Activated naive CD8-positive, alpha-beta T cell (primary cell): ENCODE results near the gene ACER1.
"Not testable (repeated sequence)": the region's sequence is repeated elsewhere in the genome, so short reads cannot be mapped to it uniquely, and the experiment has no call there.

Source experiments
- H3K27ac Mint-ChIP-seq: one replicate; pipeline ENCODE4 v1.8.0; 2021; ENCODE audit warnings: mixed read lengths
- H3K27me3 Mint-ChIP-seq: one replicate; pipeline ENCODE4 v1.8.0; 2021; ENCODE audit warnings: mixed read lengths
- H3K36me3 Mint-ChIP-seq: one replicate; pipeline ENCODE4 v1.8.0; 2021; ENCODE audit warnings: mixed read lengths
- H3K4me1 Mint-ChIP-seq: one replicate; pipeline ENCODE4 v1.8.0; 2021; ENCODE audit warnings: low read depth, mixed read lengths
- H3K4me3 Mint-ChIP-seq: one replicate; pipeline ENCODE4 v1.8.0; 2021; ENCODE audit warnings: mild to moderate bottlenecking, mixed read lengths
- H3K9me3 Mint-ChIP-seq: one replicate; pipeline ENCODE4 v1.8.0; 2021; ENCODE audit warnings: low read depth, mixed read lengths

ACER1 gene

GRCh38 chr19:6364353-6364752 is 30.9 kb upstream of the ACER1 start:
- no peaks in the 10 kb centered on the region for H3K27me3 Mint-ChIP-seq
- peaks cover 17% of the 10 kb centered on the region for H3K4me1 Mint-ChIP-seq
- no peaks in the 10 kb centered on the region for H3K36me3 Mint-ChIP-seq
- H3K27ac Mint-ChIP-seq, result no peak overlapping the region
- peak overlapping the region; percentile 32 for H3K4me3 Mint-ChIP-seq
- no peaks in the 10 kb centered on the region for H3K9me3 Mint-ChIP-seq

DNA sequence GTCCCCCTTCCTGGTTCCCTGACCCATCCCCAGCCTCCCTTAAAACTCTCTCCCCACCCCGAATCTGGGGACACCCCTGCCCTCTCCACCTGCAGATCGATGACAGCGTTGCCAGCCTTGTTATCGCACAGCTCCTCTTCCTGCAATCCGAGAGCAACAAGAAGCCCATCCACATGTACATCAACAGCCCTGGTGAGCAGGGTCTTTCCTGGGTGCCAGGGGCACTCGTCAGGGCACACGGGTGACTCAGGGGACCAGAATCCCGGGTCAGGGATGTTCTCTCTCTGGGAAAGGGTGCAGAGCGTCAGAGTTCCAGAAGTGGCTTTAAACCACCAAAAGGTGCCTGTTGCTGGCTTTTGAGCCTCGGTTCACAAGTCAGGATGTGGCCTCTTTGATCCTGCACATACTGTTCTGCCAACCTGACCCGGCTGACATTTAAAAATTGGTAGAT is 29.0 kb upstream of the ACER1 start:
- Mint-ChIP-seq H3K27ac (peak overlapping the region; percentile 97), H3K27me3 (no peaks in the 10 kb centered on the region), H3K9me3 (no peaks in the 10 kb centered on the region), H3K4me3 (peak overlapping the region; percentile 98), H3K36me3 (no peaks in the 10 kb centered on the region), H3K4me1 (peaks cover 17% of the 10 kb centered on the region)

DNA sequence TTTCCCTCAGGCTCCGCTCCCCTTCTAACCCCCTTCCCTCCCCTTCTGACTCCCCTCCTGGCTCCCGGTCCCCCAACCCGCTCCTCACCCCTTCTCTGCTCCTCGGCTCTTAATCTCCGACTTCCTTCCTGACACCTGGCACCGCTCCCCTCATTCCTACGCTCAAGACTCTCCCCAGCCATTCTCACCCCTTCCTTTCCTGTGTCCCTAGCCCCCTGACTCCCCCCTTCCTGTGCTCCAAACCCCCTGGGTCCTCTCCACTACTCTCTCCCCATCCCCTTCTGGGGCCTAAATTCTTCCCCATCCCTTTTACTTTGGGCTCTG is 28.6 kb upstream of the ACER1 start:
- H3K9me3 Mint-ChIP-seq, result no peaks in the 10 kb centered on the region
- peak overlapping the region; percentile 97 for H3K27ac Mint-ChIP-seq

GRCh38 chr19:6360857-6361216 is 27.4 kb upstream of the ACER1 start:
- Mint-ChIP-seq H3K4me1 (peaks cover 14% of the 10 kb centered on the region), H3K4me3 (peak overlapping the region; percentile 98), H3K27ac (peak overlapping the region; percentile 97)
- not testable (repeated sequence) for H3K36me3 Mint-ChIP-seq, H3K9me3 Mint-ChIP-seq, H3K27me3 Mint-ChIP-seq

More for the DNA sequence above, 28.6 kb upstream of the ACER1 start:
- Mint-ChIP-seq H3K27me3 (no peaks in the 10 kb centered on the region), H3K36me3 (no peaks in the 10 kb centered on the region), H3K4me1 (peaks cover 17% of the 10 kb centered on the region), H3K4me3 (peak overlapping the region; percentile 98)

DNA sequence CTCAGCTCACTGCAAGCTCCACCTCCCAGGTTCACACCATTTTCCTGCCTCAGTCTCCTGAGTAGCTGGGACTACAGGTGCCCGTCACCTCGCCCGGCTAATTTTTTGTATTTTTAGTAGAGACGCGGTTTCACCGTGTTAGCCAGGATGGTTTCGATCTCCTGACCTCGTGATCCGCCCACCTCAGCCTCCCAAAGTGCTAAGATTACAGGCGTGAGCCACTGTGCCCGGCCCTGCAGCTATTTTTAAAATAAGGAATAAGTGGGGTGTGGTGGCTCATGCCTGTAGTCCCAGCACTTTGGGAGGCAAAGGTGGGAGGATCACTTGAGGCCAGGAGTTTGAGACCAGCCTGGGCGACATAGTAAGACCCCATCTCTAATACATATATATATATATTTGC is 27.0 kb upstream of the ACER1 start:
- Mint-ChIP-seq H3K4me1 (peaks cover 14% of the 10 kb centered on the region), H3K4me3 (peak overlapping the region; percentile 49)
- not testable (repeated sequence) for H3K27ac Mint-ChIP-seq, H3K9me3 Mint-ChIP-seq, H3K36me3 Mint-ChIP-seq, H3K27me3 Mint-ChIP-seq

DNA sequence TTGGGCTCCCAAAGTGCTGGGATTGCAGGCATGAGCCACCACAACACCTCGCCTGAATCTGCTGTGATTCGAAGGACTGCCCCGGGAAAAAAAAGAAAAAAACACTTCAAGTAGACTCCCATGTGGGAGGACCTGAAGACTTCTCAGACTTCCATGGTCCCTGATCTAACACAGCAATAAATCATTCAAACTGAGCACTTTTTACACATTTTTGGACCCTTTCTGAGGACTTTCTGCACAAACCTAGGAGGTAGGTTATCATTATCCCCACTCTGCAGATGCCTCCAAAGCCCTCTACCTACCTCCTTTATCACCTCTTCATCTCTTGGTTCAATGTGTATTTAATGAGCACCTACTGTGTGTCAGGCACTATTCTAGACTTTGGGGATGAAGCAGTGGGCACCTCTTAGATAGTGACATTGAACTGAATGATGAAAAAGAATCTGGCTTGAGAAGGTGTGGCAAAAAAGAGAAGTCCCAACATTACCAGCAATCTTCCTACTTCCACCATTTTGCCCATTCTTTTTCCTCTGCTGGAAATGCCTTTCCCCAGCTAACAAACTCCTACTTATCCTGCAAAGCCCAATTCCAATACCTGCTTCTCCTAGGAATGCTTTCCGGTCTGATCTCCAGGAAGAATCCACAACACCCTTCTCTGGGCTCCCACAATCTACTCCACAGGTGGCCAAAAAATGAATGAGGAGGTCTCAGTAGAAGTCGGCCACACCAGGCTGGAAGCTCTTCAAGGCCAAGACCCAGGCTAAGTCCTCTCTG is 26.3 kb upstream of the ACER1 start:
- Mint-ChIP-seq H3K36me3 (no peaks in the 10 kb centered on the region), H3K9me3 (no peaks in the 10 kb centered on the region), H3K4me1 (peaks cover 14% of the 10 kb centered on the region), H3K4me3 (peak overlapping the region; percentile 35), H3K27me3 (no peaks in the 10 kb centered on the region), H3K27ac (no peak overlapping the region)

- peaks cover 8% of the 10 kb centered on the region for H3K4me1 Mint-ChIP-seq
- no peaks in the 10 kb centered on the region for H3K9me3 Mint-ChIP-seq
- no peaks in the 10 kb centered on the region for H3K27me3 Mint-ChIP-seq
- no peak overlapping the region for H3K27ac Mint-ChIP-seq
- no peaks in the 10 kb centered on the region for H3K36me3 Mint-ChIP-seq
- H3K4me3 Mint-ChIP-seq, result no peak overlapping the region
Observed at GRCh38 chr19:6358003-6358402, 24.6 kb upstream of the ACER1 start.

- Mint-ChIP-seq H3K9me3 (no peaks in the 10 kb centered on the region), H3K36me3 (peaks cover 4% of the 10 kb centered on the region), H3K27me3 (no peaks in the 10 kb centered on the region), H3K27ac (no peak overlapping the region), H3K4me3 (no peak overlapping the region), H3K4me1 (peaks cover 4% of the 10 kb centered on the region)
Observed at GRCh38 chr19:6357174-6357573, 23.8 kb upstream of the ACER1 start.

DNA sequence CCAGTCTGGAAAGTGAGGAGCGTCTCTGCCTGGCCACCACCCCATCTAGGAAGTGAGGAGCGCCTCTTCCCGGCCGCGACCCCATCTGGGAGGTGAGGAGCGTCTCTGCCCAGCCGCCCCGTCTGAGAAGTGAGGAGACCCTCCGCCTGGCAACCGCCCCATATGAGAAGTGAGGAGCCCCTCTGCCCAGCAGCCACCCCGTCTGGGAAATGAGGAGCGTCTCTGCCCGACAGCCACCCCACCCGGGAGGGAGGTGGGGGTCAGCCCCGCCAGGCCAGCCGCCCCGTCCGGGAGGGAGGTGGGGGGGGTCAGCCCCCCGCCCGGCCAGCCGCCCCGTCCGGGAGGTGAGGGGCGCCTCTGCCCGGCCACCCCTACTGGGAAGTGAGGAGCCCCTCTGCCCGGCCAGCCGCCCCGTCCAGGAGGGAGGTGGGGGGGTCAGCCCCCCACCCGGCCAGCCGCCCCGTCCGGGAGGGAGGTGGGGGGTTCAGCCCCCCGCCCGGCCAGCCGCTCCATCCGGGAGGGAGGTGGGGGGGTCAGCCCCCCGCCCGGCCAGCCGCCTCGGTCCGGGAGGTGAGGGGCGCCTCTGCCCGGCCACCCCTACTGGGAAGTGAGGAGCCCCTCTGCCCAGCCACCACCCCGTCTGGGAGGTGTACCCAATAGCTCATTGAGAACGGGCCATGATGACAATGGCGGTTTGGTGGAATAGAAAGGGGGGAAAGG is 22.1 kb upstream of the ACER1 start:
- not testable (repeated sequence) for H3K4me1 Mint-ChIP-seq, H3K4me3 Mint-ChIP-seq, H3K36me3 Mint-ChIP-seq, H3K27ac Mint-ChIP-seq, H3K27me3 Mint-ChIP-seq, H3K9me3 Mint-ChIP-seq

GRCh38 chr19:6354098-6354674 is 20.8 kb upstream of the ACER1 start:
- Mint-ChIP-seq H3K9me3 (no peaks in the 10 kb centered on the region), H3K4me3 (no peak overlapping the region), H3K36me3 (peaks cover 7% of the 10 kb centered on the region), H3K27ac (no peak overlapping the region), H3K4me1 (no peaks in the 10 kb centered on the region), H3K27me3 (no peaks in the 10 kb centered on the region)

DNA sequence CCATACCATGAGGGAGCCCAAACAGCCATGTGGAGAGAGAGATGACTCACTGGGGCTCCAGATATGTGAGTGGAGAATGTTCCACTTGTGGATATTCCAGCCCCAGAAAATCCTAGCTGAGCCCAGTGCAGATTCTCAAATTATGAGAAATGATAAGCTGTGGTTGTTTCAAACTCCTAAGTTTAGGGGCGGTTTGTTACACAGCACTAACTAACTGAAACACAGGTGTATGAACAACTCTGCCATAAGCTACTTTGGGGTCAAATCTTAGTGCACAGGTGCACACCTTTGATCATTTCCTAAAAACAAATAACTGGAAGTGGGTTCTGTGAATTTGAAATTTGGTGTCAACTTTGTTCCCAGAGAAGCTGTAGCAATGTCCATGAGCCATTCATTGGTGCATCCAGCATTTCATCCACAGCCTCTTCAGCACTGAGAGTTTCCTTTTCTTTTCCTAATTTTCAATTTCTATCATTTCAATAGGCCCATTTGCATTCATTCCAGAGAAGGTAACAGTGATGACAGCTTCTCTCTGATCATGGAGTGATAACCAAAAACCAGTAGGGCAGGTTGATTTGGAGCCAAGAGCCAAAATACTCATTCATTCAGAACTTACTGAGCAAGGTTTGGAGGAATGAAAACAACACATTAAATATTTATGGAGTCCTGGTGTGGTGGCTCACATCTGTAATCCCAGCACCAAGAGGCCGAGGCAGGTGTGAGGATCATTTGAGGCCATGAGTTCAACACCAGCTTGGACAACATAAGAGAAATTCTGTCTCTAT is 19.2 kb upstream of the ACER1 start:
- H3K9me3 Mint-ChIP-seq, result no peaks in the 10 kb centered on the region
- no peaks in the 10 kb centered on the region for H3K27me3 Mint-ChIP-seq
- peaks cover 7% of the 10 kb centered on the region for H3K36me3 Mint-ChIP-seq
- no peak overlapping the region for H3K27ac Mint-ChIP-seq
- H3K4me3 Mint-ChIP-seq, result no peak overlapping the region
- no peaks in the 10 kb centered on the region for H3K4me1 Mint-ChIP-seq

DNA sequence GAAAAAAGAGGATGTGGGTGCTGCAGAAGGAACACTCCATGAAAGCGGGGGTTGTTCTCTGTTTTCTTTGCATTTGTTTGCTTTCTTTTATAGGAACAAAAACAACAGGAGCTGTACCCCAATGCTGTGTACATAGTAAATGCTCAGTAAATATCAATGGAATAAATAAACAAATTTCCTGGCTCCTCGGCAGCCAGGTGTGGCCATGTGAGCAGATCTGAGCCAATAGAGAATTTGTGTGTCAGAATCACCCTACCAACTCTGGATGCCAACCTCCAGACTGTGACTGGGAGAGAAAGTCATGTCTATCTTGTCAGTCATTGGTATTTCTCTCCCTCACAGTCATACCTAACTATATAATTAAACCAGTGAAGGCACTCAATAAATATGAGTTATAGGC is 17.3 kb upstream of the ACER1 start:
- peaks cover 9% of the 10 kb centered on the region for H3K36me3 Mint-ChIP-seq
- no peak overlapping the region for H3K4me3 Mint-ChIP-seq
- no peaks in the 10 kb centered on the region for H3K9me3 Mint-ChIP-seq
- no peaks in the 10 kb centered on the region for H3K27me3 Mint-ChIP-seq
- H3K4me1 Mint-ChIP-seq, result no peaks in the 10 kb centered on the region
- no peak overlapping the region for H3K27ac Mint-ChIP-seq

- not testable (repeated sequence) for H3K9me3 Mint-ChIP-seq, H3K36me3 Mint-ChIP-seq
Observed at GRCh38 chr19:6349271-6349670, 15.9 kb upstream of the ACER1 start.

DNA sequence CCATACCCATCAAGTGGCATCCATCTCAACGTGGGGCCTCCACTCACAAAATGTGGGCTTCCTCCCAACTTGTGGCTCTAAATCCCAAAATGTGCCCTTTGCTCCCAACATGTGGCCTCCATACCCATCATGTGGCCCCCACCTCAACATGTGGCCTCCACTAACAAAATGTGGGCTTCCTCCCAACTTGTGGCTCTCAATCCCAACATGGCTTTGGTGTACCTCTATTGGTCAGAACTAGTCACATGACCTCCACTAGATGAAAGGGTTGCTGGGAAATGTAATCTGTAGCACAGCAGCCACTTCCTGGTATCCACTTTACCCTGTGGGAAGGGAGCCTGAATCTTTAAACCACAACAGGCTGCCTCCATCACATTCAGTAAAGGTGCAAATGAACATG is 10.1 kb upstream of the ACER1 start:
- Mint-ChIP-seq H3K4me3 (no peak overlapping the region), H3K27ac (no peak overlapping the region), H3K27me3 (no peaks in the 10 kb centered on the region), H3K4me1 (peaks cover 4% of the 10 kb centered on the region), H3K9me3 (no peaks in the 10 kb centered on the region), H3K36me3 (peaks cover 5% of the 10 kb centered on the region)

More at GRCh38 chr19:6349271-6349670, 15.9 kb upstream of the ACER1 start:
- H3K27ac Mint-ChIP-seq, H3K27me3 Mint-ChIP-seq, H3K4me1 Mint-ChIP-seq, H3K4me3 Mint-ChIP-seq: not testable (repeated sequence)
